Neural progenitor cell (in vitro differentiated cells): ENCODE measurements around the gene LBP. TPM values are rescaled to one million over a fixed set of nuclear protein-coding genes. Genes with fewer than 3 reads are reported as not detected.

Experiments used
- DNase-seq: peaks from one replicate; pipeline ENCODE4 v3.0.0-alpha.2; 2016; ENCODE audit warnings: low spot score
- H2AFZ ChIP-seq: fragments of 200-600 bp; sonication (generic); replicated peaks from 2 replicates; pipeline ENCODE4 v1.6.1; 2016; ENCODE audit warnings: antibody characterized with exemption
- H3F3A ChIP-seq: fragments of 200-600 bp; sonication (generic); 2 replicates; pipeline ENCODE4 v1.6.1; 2016; ENCODE audit warnings: antibody characterized with exemption, low read depth
- H3K27ac ChIP-seq: fragments of 200-600 bp; sonication (generic); 2 replicates; pipeline ENCODE4 v1.5.1; 2016; ENCODE audit warnings: mild to moderate bottlenecking
- H3K27me3 ChIP-seq: fragments of 200-600 bp; sonication (generic); 2 replicates; pipeline ENCODE4 v1.6.1; 2016; ENCODE audit warnings: mild to moderate bottlenecking, moderate library complexity
- H3K36me3 ChIP-seq: fragments of 200-600 bp; sonication (generic); 2 replicates; pipeline ENCODE4 v1.5.1; 2016
- H3K4me1 ChIP-seq: fragments of 200-600 bp; sonication (generic); 2 replicates; pipeline ENCODE4 v1.6.1; 2016; ENCODE audit warnings: mixed run types
- H3K4me2 ChIP-seq: fragments of 200-600 bp; sonication (generic); 2 replicates; pipeline ENCODE4 v1.6.1; 2016
- H3K4me3 ChIP-seq: fragments of 200-600 bp; sonication (generic); 2 replicates; pipeline ENCODE4 v1.5.1; 2016
- H3K79me2 ChIP-seq: fragments of 200-600 bp; sonication (generic); 2 replicates; pipeline ENCODE4 v1.6.1; 2016; ENCODE audit warnings: low read depth
- H3K9ac ChIP-seq: fragments of 200-600 bp; sonication (generic); 2 replicates; pipeline ENCODE4 v1.6.1; 2016
- H3K9me3 ChIP-seq: fragments of 200-600 bp; sonication (generic); 2 replicates; pipeline ENCODE4 v1.5.1; 2016; ENCODE audit warnings: low read depth
- H4K20me1 ChIP-seq: fragments of 200-600 bp; sonication (generic); 2 replicates; pipeline ENCODE4 v1.6.1; 2016; ENCODE audit warnings: low read depth
- H3K27ac Mint-ChIP-seq: 3 replicates; pipeline ENCODE4 v1.8.0; 2021; ENCODE audit warnings: mixed read lengths
- H3K27me3 Mint-ChIP-seq: 2 replicates; pipeline ENCODE4 v1.8.0; 2022; ENCODE audit warnings: low read depth, mild to moderate bottlenecking, inconsistent platforms, moderate library complexity, mixed read lengths; ENCODE audit not compliant: insufficient read depth
- H3K36me3 Mint-ChIP-seq: 3 replicates; pipeline ENCODE4 v1.8.0; 2021; ENCODE audit warnings: mixed read lengths
- H3K4me1 Mint-ChIP-seq: 3 replicates; pipeline ENCODE4 v1.8.0; 2021; ENCODE audit warnings: mixed read lengths
- H3K4me3 Mint-ChIP-seq: 3 replicates; pipeline ENCODE4 v1.8.0; 2021; ENCODE audit warnings: mild to moderate bottlenecking, moderate library complexity, mixed read lengths
- H3K9me3 Mint-ChIP-seq: 3 replicates; pipeline ENCODE4 v1.8.0; 2020; ENCODE audit warnings: mixed read lengths
- CTCF ChIP-seq: fragments of 200-600 bp; sonication (generic); IDR thresholded peaks from 2 replicates; pipeline ENCODE4 v1.5.1; 2017; ENCODE audit warnings: antibody characterized with exemption, mild to moderate bottlenecking
- EZH2 ChIP-seq: fragments of 200-600 bp; sonication (generic); IDR thresholded peaks from 2 replicates; pipeline ENCODE4 v1.6.1; 2017; ENCODE audit warnings: antibody characterized with exemption, mild to moderate bottlenecking, moderate library complexity
- EZH2phosphoT487 ChIP-seq: fragments of 200-600 bp; sonication (generic); IDR thresholded peaks from 2 replicates; pipeline ENCODE4 v1.6.1; 2017; ENCODE audit warnings: antibody characterized with exemption
- total RNA-seq: library from RNA; depleted of rRNA; stranded (reverse); fragments of >200 nt; gene quantifications from 2 replicates; pipeline ENCODE4 v1.2.3, GENCODE V29; 2015; ENCODE audit warnings: low replicate concordance

Gene LBP
- total RNA-seq, 1 donor from 2014 or later = not detected

- Mint-ChIP-seq H3K27me3 (peaks cover 7% of the 10 kb centered on the region), H3K36me3 (no peaks in the 10 kb centered on the region), H3K27ac (peak overlapping the region; percentile 66), H3K9me3 (no peaks in the 10 kb centered on the region), H3K4me1 (peaks cover 5% of the 10 kb centered on the region), H3K4me3 (no peak overlapping the region)
- Histone ChIP-seq H3K4me1 (peaks cover 10% of the 10 kb centered on the region), H3K27me3 (no peaks in the 10 kb centered on the region), H3K9ac (no peak overlapping the region), H3K27ac (no peak overlapping the region), H4K20me1 (no peaks in the 10 kb centered on the region), H2AFZ (no peak overlapping the region), H3K9me3 (no peaks in the 10 kb centered on the region), H3K79me2 (no peaks in the 10 kb centered on the region), H3K4me3 (no peak overlapping the region), H3K36me3 (no peaks in the 10 kb centered on the region), H3F3A (peaks cover 14% of the 10 kb centered on the region), H3K4me2 (no peak overlapping the region)
- TF ChIP-seq CTCF (no peak), EZH2 (no peak), EZH2phosphoT487 (no peak)
- DNase-seq = no peak
Measured at GRCh38 chr20:38357653-38358207, 11.4 kb downstream of the LBP start.

GRCh38 chr20:38358556-38358955 lies 12.3 kb downstream of the LBP start:
- Histone ChIP-seq H3F3A (peaks cover 14% of the 10 kb centered on the region), H3K27me3 (no peaks in the 10 kb centered on the region), H3K4me3 (no peak overlapping the region), H3K9ac (no peak overlapping the region), H3K4me2 (no peak overlapping the region), H3K9me3 (no peaks in the 10 kb centered on the region), H3K79me2 (no peaks in the 10 kb centered on the region), H3K36me3 (no peaks in the 10 kb centered on the region), H3K4me1 (peaks cover 2% of the 10 kb centered on the region), H4K20me1 (no peaks in the 10 kb centered on the region), H2AFZ (no peak overlapping the region), H3K27ac (no peak overlapping the region)
- no peaks in the 10 kb centered on the region for H3K9me3 Mint-ChIP-seq
- DNase-seq = no peak
- no peak for TF ChIP-seq EZH2phosphoT487
- no peak for TF ChIP-seq EZH2
- no peak for TF ChIP-seq CTCF
- no peak overlapping the region for H3K27ac Mint-ChIP-seq
- H3K4me3 Mint-ChIP-seq = no peak overlapping the region
- H3K36me3 Mint-ChIP-seq = no peaks in the 10 kb centered on the region
- peaks cover 7% of the 10 kb centered on the region for H3K27me3 Mint-ChIP-seq
- H3K4me1 Mint-ChIP-seq = peaks cover 3% of the 10 kb centered on the region

- H2AFZ ChIP-seq = no peak overlapping the region
- H3K4me3 ChIP-seq = no peak overlapping the region
- peaks cover 2% of the 10 kb centered on the region for H3K27me3 Mint-ChIP-seq
- peak overlapping the region; percentile 76 for H3K27ac Mint-ChIP-seq
- H3K4me3 Mint-ChIP-seq = no peak overlapping the region
- H3K4me1 ChIP-seq = no peaks in the 10 kb centered on the region
- H3K4me1 Mint-ChIP-seq = no peaks in the 10 kb centered on the region
- no peak overlapping the region for H3K4me2 ChIP-seq
- H3K9me3 Mint-ChIP-seq = no peaks in the 10 kb centered on the region
- no peak overlapping the region for H3K9ac ChIP-seq
- no peaks in the 10 kb centered on the region for H3K27me3 ChIP-seq
- H3F3A ChIP-seq = no peaks in the 10 kb centered on the region
- H3K27ac ChIP-seq = no peak overlapping the region
- no peaks in the 10 kb centered on the region for H3K79me2 ChIP-seq
- H3K36me3 Mint-ChIP-seq = no peaks in the 10 kb centered on the region
- no peaks in the 10 kb centered on the region for H3K36me3 ChIP-seq
- no peaks in the 10 kb centered on the region for H3K9me3 ChIP-seq
- no peak for DNase-seq
- no peaks in the 10 kb centered on the region for H4K20me1 ChIP-seq
- TF ChIP-seq CTCF (no peak), EZH2phosphoT487 (no peak), EZH2 (no peak)
Measured at GRCh38 chr20:38363004-38363747, 16.9 kb downstream of the LBP start.
